Measurements from ENCODE around the gene PGGT1B.

The PGGT1B gene

DNA sequence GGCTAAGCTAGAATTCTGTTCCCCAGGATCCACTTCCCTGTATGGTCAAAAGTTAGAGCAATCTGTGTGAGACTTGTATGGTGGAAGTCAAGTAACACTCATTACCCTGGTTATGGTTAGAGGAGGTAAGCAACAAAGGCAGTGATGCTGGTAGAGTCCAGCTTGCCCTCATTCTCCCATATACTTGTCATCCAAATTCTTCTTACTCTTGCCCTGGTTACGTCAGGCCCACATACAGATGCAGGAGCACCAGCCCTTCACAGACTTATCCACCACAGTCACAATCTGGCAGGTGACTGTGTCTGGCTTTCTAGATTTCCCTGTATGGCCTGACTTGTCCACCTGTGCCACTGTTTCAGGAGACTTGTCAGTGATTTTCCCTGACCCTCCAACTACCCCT is 35.4 kb downstream of the PGGT1B start:
- CTCF ChIA-PET, result no interaction called here
- POLR2A ChIA-PET, result no interaction called here

DNA sequence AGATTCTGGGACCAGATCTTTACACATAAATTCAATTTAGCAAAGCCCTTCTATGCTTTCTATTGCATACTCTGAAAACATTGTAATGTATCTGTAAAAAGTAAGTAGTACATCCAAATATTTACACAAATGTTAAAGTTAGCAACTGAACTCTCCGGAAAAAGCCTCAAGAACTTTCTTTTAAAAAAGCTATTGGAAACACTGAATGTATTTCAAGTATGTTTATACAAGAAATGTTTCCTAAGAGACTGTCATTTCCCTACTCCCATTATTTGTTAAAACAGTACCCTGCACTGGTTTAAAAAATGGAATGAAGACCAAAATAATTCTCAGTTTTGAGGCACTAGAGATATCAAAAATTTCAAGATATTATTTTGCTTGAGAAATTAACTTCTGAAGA is 48.1 kb downstream of the PGGT1B start:
- ChIA-PET POLR2A (no interaction called here), CTCF (interaction anchor here (1.1 to 1.4 kb wide), 2 partner anchors 11 to 17 kb away, joined by 3 to 4 read pairs; no protein-coding TSS in a partner anchor)
- no peak for DNase-seq (ENCODE audit: extremely low spot score)
- TF ChIP-seq, protein P1, sequence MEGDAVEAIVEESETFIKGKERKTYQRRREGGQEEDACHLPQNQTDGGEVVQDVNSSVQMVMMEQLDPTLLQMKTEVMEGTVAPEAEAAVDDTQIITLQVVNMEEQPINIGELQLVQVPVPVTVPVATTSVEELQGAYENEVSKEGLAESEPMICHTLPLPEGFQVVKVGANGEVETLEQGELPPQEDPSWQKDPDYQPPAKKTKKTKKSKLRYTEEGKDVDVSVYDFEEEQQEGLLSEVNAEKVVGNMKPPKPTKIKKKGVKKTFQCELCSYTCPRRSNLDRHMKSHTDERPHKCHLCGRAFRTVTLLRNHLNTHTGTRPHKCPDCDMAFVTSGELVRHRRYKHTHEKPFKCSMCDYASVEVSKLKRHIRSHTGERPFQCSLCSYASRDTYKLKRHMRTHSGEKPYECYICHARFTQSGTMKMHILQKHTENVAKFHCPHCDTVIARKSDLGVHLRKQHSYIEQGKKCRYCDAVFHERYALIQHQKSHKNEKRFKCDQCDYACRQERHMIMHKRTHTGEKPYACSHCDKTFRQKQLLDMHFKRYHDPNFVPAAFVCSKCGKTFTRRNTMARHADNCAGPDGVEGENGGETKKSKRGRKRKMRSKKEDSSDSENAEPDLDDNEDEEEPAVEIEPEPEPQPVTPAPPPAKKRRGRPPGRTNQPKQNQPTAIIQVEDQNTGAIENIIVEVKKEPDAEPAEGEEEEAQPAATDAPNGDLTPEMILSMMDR (IDR thresholded peaks at IDR 0.05; ENCODE audit: control extremely low read depth, extremely low read depth, low read depth, missing control alignments), result no peak

More for the DNA sequence above, 35.4 kb downstream of the PGGT1B start:
- TF ChIP-seq, protein P1 (IDR thresholded peaks at IDR 0.05; ENCODE audit: control extremely low read depth, extremely low read depth, low read depth, missing control alignments), result no peak
- no peak for DNase-seq (ENCODE audit: extremely low spot score)

DNA sequence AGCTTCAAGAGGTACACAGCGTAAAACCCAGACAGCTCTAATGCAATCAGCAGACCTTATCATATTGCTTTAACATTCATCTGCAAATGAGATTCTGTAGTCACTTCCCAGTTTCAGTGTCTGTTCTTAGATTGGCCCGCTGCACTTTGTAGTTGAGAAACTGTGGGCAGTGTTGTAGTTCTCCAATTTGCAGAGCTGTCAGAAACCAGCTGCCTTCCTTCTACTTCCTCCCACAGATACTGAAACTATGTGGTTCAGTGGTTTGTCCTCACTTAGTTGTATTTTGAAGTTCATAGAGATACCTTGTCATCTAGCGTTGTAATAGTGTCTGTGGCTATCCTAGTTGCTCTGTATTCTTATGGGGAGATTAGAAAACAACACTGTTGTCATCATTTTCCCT is 53.4 kb downstream of the PGGT1B start:
- TF ChIP-seq, protein P1 (IDR thresholded peaks at IDR 0.05; ENCODE audit: control extremely low read depth, extremely low read depth, low read depth, missing control alignments), result no peak
- ChIA-PET POLR2A (no interaction called here), CTCF (no interaction called here)
- peak; percentile 65 for DNase-seq (ENCODE audit: extremely low spot score)

DNA sequence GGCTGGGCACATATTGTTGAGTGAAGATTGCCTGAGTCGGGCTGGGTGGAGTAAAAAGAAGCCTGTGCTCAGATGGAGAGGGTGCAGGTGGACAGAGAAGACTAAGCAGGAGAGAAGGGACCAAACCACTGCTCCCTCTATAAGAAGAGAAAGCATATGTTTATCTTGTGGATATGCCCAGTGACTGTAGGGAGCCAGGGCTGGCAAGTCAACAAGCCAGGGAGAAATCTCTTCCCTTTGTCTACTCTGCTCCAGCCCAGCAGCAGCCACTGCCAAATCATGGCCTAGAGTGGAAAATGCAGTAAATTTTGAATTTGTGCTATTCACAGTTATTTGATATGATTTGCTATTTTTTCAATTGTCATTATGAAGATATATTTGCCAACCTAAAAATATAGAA is 59.7 kb downstream of the PGGT1B start:
- CTCF ChIA-PET, result interaction anchor here (1.1 kb wide), 1 partner anchor 11 kb away, joined by 4 read pairs; no protein-coding TSS in a partner anchor
- POLR2A ChIA-PET, result no interaction called here

DNA sequence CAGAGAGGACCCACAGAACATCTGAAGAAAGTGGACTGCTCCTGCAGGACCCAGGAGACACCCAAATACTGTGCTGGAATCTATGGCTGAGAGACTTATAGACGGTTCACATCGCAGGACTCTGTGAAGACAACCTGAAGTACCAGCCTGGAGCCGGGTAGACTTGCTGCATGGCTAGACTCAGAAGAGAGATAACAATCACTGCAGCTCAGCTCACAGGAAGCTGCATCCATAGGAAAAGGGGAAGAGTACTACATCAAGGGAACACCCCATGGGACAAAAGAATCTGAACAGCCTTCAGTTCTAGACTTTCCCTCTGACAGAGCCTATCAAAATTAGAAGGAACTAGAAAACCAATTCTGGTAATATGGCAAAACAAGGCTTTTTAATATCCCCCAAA is 66.5 kb downstream of the PGGT1B start:
- DNase-seq (ENCODE audit: extremely low spot score), result no peak
- ChIA-PET POLR2A (no interaction called here), CTCF (no interaction called here)
- TF ChIP-seq, protein P1 (IDR thresholded peaks at IDR 0.05; ENCODE audit: control extremely low read depth, extremely low read depth, low read depth, missing control alignments), result no peak

More for the DNA sequence above, 59.7 kb downstream of the PGGT1B start:
- TF ChIP-seq, protein P1 (IDR thresholded peaks at IDR 0.05; ENCODE audit: control extremely low read depth, extremely low read depth, low read depth, missing control alignments), result no peak
- no peak for DNase-seq (ENCODE audit: extremely low spot score)

DNA sequence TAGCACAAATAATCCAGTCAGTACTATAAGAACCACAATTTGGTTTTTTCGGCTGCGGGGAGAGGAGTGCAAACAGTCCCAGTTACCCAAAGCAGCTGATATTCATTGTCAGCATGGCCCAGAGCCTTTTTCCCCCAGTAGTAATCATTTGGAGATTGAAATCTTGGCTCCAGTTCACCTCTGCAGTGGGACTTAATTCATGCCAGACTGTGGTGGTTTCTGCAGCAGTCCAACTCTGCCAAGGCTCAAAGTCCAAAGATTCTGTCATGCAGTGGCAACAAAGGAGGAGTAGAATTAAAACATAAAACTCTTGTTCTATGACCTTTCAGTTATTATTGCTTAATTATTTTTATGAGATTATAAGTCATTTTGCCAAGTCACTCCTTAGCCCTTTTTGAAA is 68.0 kb downstream of the PGGT1B start:
- POLR2A ChIA-PET, result no interaction called here
- TF ChIP-seq, protein P1 (IDR thresholded peaks at IDR 0.05; ENCODE audit: control extremely low read depth, extremely low read depth, low read depth, missing control alignments), result no peak
- no peak for DNase-seq (ENCODE audit: extremely low spot score)
- CTCF ChIA-PET, result no interaction called here

DNA sequence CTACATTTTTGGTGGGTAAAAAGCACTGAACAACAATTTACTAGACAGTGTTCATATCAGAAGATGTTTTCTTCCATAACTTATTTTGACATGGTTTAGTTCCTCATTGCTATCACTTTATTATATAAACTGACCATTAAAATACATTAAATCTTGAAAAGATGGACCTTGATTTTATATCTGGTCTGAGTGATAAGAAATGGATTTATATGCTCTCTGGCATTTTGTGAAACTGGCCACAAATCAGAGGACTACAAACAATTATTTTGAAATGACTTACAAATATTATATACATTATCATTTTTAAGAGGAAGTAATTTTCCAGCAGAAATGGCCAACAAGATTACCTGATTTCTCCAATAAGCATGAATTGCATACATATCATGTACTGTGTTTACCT is 69.4 kb downstream of the PGGT1B start:
- DNase-seq (ENCODE audit: extremely low spot score), result no peak
- TF ChIP-seq, protein P1 (IDR thresholded peaks at IDR 0.05; ENCODE audit: control extremely low read depth, extremely low read depth, low read depth, missing control alignments), result no peak
- ChIA-PET CTCF (no interaction called here), POLR2A (no interaction called here)

All from GM10248 (cell line).